HL-60 (cell line): ENCODE data around the gene GABBR2.

ENCODE experiments used
- DNase-seq, 2 experiments: peaks; one replicate each; pipeline ENCODE4 v3.0.0-alpha.2; 2010 to 2020; ENCODE audit warnings: low read depth in 1 of 2, low spot score in 1 of 2
- H3K27ac ChIP-seq: fragments of 250-450 bp; sonication (Bioruptor Pico); replicated peaks from 2 replicates; pipeline ENCODE4 v1.5.1; 2020; ENCODE audit warnings: mild to moderate bottlenecking, moderate library complexity
- H3K27me3 ChIP-seq: fragments of 250-450 bp; sonication (Bioruptor Pico); 2 replicates; pipeline ENCODE4 v1.5.1; 2021; ENCODE audit warnings: mild to moderate bottlenecking, moderate library complexity; ENCODE audit not compliant: insufficient read depth, poor library complexity, severe bottlenecking
- H3K4me3 ChIP-seq: replicated peaks from 2 replicates; pipeline ENCODE4 v1.5.1; 2011; ENCODE audit warnings: mild to moderate bottlenecking, control low read depth, low read length; ENCODE audit not compliant: insufficient read depth
- GABPA ChIP-seq: IDR thresholded peaks from 2 replicates; pipeline ENCODE4 v1.6.1; 2012; ENCODE audit warnings: low read depth
- POLR2AphosphoS5 ChIP-seq: IDR thresholded peaks from 2 replicates; pipeline ENCODE4 v1.6.1; 2012; ENCODE audit warnings: low read depth
- SPI1 ChIP-seq: IDR thresholded peaks from 2 replicates; pipeline ENCODE4 v1.6.1; 2012; ENCODE audit warnings: low read depth, mild to moderate bottlenecking, borderline replicate concordance
- TF ChIP-seq, protein P1 (sequence below): IDR thresholded peaks from 2 replicates; pipeline ENCODE4 v1.6.1; 2012; ENCODE audit warnings: low read depth; ENCODE audit not compliant: insufficient replicate concordance
- TF ChIP-seq, protein P2 (sequence below): IDR thresholded peaks from one replicate; pipeline ENCODE4 v1.5.1; 2011; ENCODE audit warnings: low read length, control low read depth, inconsistent platforms; ENCODE audit not compliant: insufficient read depth

GABBR2 gene

DNA sequence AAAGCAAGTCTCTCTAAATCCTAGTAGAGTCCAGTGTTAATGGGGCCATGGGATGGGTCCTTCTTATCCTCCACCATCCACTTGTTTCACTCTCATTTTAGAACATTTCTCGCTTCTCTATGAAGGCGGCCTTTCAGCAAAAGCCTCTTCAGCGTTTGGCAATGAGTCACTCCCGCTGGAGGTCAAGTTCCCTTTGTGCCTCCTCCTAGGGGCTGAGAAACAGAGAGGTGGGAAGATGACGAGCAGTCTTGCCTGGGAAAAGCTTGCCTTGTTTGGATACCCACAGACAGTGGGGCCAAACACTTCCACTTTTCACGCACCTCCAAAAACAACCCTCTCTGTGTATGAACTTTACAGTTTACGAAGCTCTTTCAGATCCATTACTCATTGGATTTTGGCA lies 168.8 kb downstream of the GABBR2 start:
- Histone ChIP-seq H3K27ac (no peak overlapping the region), H3K4me3 (no peak overlapping the region), H3K27me3 (no peaks in the 10 kb centered on the region)
- TF ChIP-seq POLR2AphosphoS5 (no peak), SPI1 (no peak), GABPA (no peak)
- TF ChIP-seq, protein P1, sequence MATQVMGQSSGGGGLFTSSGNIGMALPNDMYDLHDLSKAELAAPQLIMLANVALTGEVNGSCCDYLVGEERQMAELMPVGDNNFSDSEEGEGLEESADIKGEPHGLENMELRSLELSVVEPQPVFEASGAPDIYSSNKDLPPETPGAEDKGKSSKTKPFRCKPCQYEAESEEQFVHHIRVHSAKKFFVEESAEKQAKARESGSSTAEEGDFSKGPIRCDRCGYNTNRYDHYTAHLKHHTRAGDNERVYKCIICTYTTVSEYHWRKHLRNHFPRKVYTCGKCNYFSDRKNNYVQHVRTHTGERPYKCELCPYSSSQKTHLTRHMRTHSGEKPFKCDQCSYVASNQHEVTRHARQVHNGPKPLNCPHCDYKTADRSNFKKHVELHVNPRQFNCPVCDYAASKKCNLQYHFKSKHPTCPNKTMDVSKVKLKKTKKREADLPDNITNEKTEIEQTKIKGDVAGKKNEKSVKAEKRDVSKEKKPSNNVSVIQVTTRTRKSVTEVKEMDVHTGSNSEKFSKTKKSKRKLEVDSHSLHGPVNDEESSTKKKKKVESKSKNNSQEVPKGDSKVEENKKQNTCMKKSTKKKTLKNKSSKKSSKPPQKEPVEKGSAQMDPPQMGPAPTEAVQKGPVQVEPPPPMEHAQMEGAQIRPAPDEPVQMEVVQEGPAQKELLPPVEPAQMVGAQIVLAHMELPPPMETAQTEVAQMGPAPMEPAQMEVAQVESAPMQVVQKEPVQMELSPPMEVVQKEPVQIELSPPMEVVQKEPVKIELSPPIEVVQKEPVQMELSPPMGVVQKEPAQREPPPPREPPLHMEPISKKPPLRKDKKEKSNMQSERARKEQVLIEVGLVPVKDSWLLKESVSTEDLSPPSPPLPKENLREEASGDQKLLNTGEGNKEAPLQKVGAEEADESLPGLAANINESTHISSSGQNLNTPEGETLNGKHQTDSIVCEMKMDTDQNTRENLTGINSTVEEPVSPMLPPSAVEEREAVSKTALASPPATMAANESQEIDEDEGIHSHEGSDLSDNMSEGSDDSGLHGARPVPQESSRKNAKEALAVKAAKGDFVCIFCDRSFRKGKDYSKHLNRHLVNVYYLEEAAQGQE: no peak
- TF ChIP-seq, protein P2, sequence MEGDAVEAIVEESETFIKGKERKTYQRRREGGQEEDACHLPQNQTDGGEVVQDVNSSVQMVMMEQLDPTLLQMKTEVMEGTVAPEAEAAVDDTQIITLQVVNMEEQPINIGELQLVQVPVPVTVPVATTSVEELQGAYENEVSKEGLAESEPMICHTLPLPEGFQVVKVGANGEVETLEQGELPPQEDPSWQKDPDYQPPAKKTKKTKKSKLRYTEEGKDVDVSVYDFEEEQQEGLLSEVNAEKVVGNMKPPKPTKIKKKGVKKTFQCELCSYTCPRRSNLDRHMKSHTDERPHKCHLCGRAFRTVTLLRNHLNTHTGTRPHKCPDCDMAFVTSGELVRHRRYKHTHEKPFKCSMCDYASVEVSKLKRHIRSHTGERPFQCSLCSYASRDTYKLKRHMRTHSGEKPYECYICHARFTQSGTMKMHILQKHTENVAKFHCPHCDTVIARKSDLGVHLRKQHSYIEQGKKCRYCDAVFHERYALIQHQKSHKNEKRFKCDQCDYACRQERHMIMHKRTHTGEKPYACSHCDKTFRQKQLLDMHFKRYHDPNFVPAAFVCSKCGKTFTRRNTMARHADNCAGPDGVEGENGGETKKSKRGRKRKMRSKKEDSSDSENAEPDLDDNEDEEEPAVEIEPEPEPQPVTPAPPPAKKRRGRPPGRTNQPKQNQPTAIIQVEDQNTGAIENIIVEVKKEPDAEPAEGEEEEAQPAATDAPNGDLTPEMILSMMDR: no peak
- no peak for DNase-seq

DNA sequence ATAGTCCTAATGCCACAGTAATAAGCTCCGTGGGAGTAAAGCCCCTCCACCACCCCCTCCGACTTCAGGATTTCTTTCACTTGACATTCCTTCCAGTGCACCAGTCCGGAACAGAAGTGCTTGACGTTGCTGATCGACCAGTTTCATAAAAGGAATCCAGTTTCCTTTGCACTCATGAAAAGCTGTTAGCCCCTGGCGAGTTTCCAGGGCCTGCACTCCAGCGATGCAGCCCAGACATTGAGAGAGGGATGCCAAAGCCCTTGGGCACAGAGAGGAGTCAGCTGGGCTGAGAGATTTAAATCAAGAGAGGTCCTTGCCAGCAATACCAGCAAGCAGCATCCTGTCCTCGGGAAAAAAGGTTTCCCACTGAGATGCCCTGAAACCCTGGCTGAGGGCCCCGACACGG lies 170.1 kb downstream of the GABBR2 start:
- H3K27me3 ChIP-seq: no peaks in the 10 kb centered on the region
- TF ChIP-seq GABPA (no peak), POLR2AphosphoS5 (no peak), SPI1 (no peak)
- TF ChIP-seq, protein P1: no peak
- TF ChIP-seq, protein P2: no peak
- no peak overlapping the region for H3K4me3 ChIP-seq
- DNase-seq: no peak
- no peak overlapping the region for H3K27ac ChIP-seq

DNA sequence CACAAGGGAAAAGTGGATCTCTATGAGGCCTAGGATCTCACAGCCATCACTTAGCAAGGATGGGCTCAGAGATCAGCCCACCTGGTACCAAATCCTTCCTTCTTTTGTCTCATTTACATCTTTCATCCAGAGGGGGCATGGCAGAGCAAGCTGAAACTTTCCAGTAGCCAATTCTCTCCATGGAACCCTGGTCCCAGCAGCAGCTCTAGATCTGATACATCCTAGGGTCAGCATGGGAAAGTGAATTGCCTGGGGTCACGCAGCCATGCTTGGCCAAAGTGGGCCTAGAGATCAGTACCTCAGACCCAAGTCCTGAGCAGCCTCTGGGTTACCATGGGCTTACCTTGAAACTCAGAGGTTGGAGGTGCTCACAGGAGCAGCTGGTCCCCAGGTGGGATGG lies 170.5 kb downstream of the GABBR2 start:
- no peak for DNase-seq
- no peak overlapping the region for H3K4me3 ChIP-seq
- no peaks in the 10 kb centered on the region for H3K27me3 ChIP-seq
- no peak overlapping the region for H3K27ac ChIP-seq
- TF ChIP-seq, protein P1: no peak
- TF ChIP-seq, protein P2: no peak
- TF ChIP-seq GABPA: no peak
